ENCODE results near the gene HOXA7. TPM values are rescaled to one million over a fixed set of nuclear protein-coding genes. Genes with fewer than 3 reads are reported as not detected.

The HOXA7 gene
- total and polyA plus RNA-seq, 2 of the 8 experiments (the other 6 are each of a cell fraction or from before 2014, with no cell fraction given), result 0.03 TPM; not detected in 1

- ChIA-PET POLR2A (ENCODE audit: partially characterized antibody) (no interaction called here), CTCF (ENCODE audit: partially characterized antibody) (interaction anchor here (0.7 to 2.6 kb wide), 10 partner anchors 9 to 922 kb away, joined by 3 to 10 read pairs (median 3); partner anchors contain the start of genes HOXA5 and HOXA7)
- peak in 1 of 2 experiments; percentile 35 for DNase-seq (ENCODE audit: low read depth in 1 of 2, low spot score in 2 of 2)
- FAIRE-seq, result no peak
- H2AFZ ChIP-seq (ENCODE audit: low read length), result no peak overlapping the region
- no peak overlapping the region for H3K27ac ChIP-seq (ENCODE audit: low read depth, low read length)
- no peak overlapping the region for H2BK20ac ChIP-seq (ENCODE audit: low read length)
- peaks cover 35 to 43% of the 10 kb centered on the region in 2 experiments for H4K20me1 ChIP-seq (replicated peaks in 1 of 2; ENCODE audit: control insufficient read depth in 1 of 2, insufficient read depth in 2 of 2, low read length in 2 of 2)
- H3K23me2 ChIP-seq (ENCODE audit: low read depth, low read length), result no peaks in the 10 kb centered on the region
- H3K23ac ChIP-seq (ENCODE audit: insufficient read length), result no peak overlapping the region
- H2BK120ac ChIP-seq (replicated peaks; ENCODE audit: low read depth, low read length), result no peak overlapping the region
- no peak overlapping the region for H2BK15ac ChIP-seq (ENCODE audit: low read length)
- no peak overlapping the region for H2BK5ac ChIP-seq (ENCODE audit: low read depth, low read length)
- H3K18ac ChIP-seq (ENCODE audit: extremely low read depth, low read length), result no peak overlapping the region
- H4K8ac ChIP-seq (ENCODE audit: extremely low read depth, insufficient read depth, low read length), result no peak overlapping the region
- no peak overlapping the region for H4K91ac ChIP-seq (replicated peaks; ENCODE audit: insufficient read length, low read length)
- H4K5ac ChIP-seq (ENCODE audit: insufficient read length, low read depth, low read length), result no peak overlapping the region
- no peak overlapping the region for H2AK5ac ChIP-seq (ENCODE audit: low read depth, low read length)
- peaks cover 0 to 5% (median 0%) of the 10 kb centered on the region in 4 experiments; a peak in 1 of 8 replicates for H3K36me3 ChIP-seq (ENCODE audit: control insufficient read depth in 2 of 4, insufficient read depth in 4 of 4, low read length in 3 of 4)
- H3K9me3 ChIP-seq (ENCODE audit: insufficient read depth in 2 of 2, low read depth in 1 of 2, low read length in 1 of 2), result no peaks in the 10 kb centered on the region
- no peak overlapping the region for H3K4me3 ChIP-seq (ENCODE audit: extremely low read depth in 1 of 4, insufficient read depth in 2 of 4, low read depth in 3 of 4, low read length in 4 of 4)
- H3K56ac ChIP-seq (replicated peaks; ENCODE audit: insufficient read length, low read depth, low read length), result no peak overlapping the region
- WGBS, 2 experiments (ENCODE audit: extremely low coverage in 1 of 2, insufficient coverage in 1 of 2, insufficient read length in 1 of 2, insufficient replicate concordance in 2 of 2, low coverage in 1 of 2, low lambda C conversion rate in 2 of 2, missing lambda C conversion rate in 1 of 2), result 45% methylated on average over 4 of the region's 4 CpGs; no CpG with 5 or more reads in 1 of the 2 experiments
- no peak overlapping the region for H3K4me2 ChIP-seq (ENCODE audit: insufficient read depth in 1 of 2, low read depth in 2 of 2, low read length in 2 of 2)
- TF ChIP-seq YY1 (IDR thresholded peaks at IDR 0.05; ENCODE audit: low read depth, low read length) (no peak), EZH2 (IDR thresholded peaks at IDR 0.05; ENCODE audit: low read depth, low read length, severe bottlenecking) (peak; percentile 66), RNF2 (IDR thresholded peaks at IDR 0.05; ENCODE audit: borderline replicate concordance, low read depth, low read length, missing control alignments, poor library complexity, severe bottlenecking) (peak; percentile 8)
- no peak overlapping the region for H3K4ac ChIP-seq (replicated peaks; ENCODE audit: insufficient read length, low read depth, low read length)
- H3K9ac ChIP-seq (replicated peaks in 1 of 4; ENCODE audit: extremely low read depth in 1 of 4, low read depth in 3 of 4, low read length in 3 of 4), result no peak overlapping the region
- no peaks in the 10 kb centered on the region for H3K79me1 ChIP-seq (ENCODE audit: low read depth, low read length)
- no peak overlapping the region for H2BK12ac ChIP-seq (ENCODE audit: low read depth, low read length)
- H3K14ac ChIP-seq (ENCODE audit: insufficient read length), result no peak overlapping the region
- peaks cover 97 to 100% (median 99%) of the 10 kb centered on the region in 4 experiments for H3K27me3 ChIP-seq (replicated peaks in 1 of 4; ENCODE audit: control insufficient read depth in 3 of 4, extremely low read depth in 1 of 4, insufficient read depth in 3 of 4, low read length in 3 of 4)
- H3K79me2 ChIP-seq (ENCODE audit: control insufficient read depth in 1 of 2, insufficient read depth in 2 of 2, low read length in 2 of 2), result no peaks in the 10 kb centered on the region
- H3K4me1 ChIP-seq (replicated peaks in 1 of 4; ENCODE audit: control insufficient read depth in 3 of 4, insufficient read depth in 4 of 4, low read length in 3 of 4), result peaks cover 0 to 12% (median 6%) of the 10 kb centered on the region in 4 experiments; a peak in 6 of 7 replicates
These were observed 25.9 kb upstream of the HOXA7 start for GRCh38 chr7:27182285-27182841.

Measured in H1 (cell line).